GM03348 (cell line): ENCODE measurements around the gene ALPG.

Experiments used
- DNase-seq: peaks from one replicate; pipeline ENCODE4 v3.0.0; 2012; ENCODE audit warnings: low spot score

The ALPG gene

GRCh38 chr2:232458051-232458660, 51.5 kb downstream of the ALPG start:
- no peak for DNase-seq

- DNase-seq, result no peak
Measured at GRCh38 chr2:232458661-232459418, 52.2 kb downstream of the ALPG start.

DNA sequence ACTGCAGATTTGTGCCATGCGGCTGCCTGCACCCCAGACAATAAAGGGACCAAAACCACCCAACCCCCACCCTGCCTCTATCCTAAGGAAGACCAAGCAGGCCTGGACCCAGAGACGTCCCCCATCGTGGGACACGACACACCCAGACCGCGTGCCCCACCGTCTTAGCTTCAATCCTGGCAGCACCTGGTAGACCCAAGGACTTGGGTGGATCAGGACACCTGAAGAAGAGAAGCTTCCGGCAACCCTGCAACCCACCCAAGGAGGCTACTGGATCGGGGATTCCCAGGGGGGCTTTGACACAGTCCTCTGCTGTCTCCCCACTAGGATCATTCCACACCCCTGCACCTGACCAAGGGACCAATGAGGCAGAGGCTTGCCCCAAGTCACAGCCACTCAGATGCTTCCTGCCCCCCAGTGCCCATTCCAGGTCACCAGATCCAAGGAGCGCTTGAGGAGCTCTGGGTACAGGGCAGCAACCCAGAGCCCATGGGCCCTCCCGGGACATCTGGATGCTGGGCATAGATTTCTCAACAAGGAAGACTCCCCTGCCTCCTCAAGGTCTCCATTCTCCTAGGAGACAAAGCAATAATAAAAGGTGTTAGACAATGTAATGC, 52.9 kb downstream of the ALPG start:
- DNase-seq, result no peak

DNA sequence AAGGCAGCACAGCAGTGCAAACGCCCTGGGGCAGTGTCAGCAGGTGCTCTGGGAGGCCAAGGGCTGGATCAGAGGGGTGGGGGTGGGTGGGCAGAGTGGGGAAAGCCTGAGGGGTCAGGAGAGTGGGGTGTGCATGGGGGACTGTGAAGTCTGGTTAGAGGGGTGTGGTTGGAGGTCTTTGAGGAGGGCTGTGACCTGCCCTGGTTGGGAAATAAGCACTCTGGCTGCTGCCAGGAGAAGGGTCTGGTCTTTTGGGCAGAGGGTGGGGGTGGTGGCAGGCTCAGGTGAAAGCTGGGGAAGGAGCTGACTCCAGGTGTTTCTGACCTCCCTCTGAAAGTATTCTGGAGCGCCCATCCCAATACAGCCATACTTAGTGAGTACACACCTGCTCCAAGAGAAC, 53.5 kb downstream of the ALPG start:
- no peak for DNase-seq
